Neural cell (in vitro differentiated cells): ENCODE results near the gene SLC52A1. TPM values are rescaled to one million over a fixed set of nuclear protein-coding genes. Genes with fewer than 3 reads are reported as not detected.
A peak's percentile ranks its signal among the peaks of the same experiment; 100 is the strongest.

Source experiments
- H2AFZ ChIP-seq: fragments of 200-600, 300-800 bp; sonication (generic), shearing (Covaris generic); 2 replicates; pipeline ENCODE4 v1.6.0; 2014; ENCODE audit warnings: low read depth, mild to moderate bottlenecking, antibody characterized with exemption, low read length, moderate library complexity
- H3F3A ChIP-seq: fragments of 200-600 bp; shearing (Covaris generic); 2 replicates; pipeline ENCODE4 v1.6.1; 2016; ENCODE audit warnings: mild to moderate bottlenecking, moderate library complexity, mixed read lengths, antibody characterized with exemption, low read length; ENCODE audit not compliant: insufficient read depth, poor library complexity, severe bottlenecking
- H3K27ac ChIP-seq: fragments of 200-600, 300-800 bp; sonication (generic), shearing (Covaris generic); 2 replicates; pipeline ENCODE4 v1.5.1; 2014; ENCODE audit warnings: mild to moderate bottlenecking, low read length, moderate library complexity
- H3K27me3 ChIP-seq: fragments of 300-800, 200-600 bp; sonication (generic), shearing (Covaris generic); 2 replicates; pipeline ENCODE4 v1.6.0; 2014; ENCODE audit warnings: mild to moderate bottlenecking, low read depth, low read length, moderate library complexity; ENCODE audit not compliant: insufficient read depth
- H3K36me3 ChIP-seq: fragments of 300-800, 200-600 bp; sonication (generic), shearing (Covaris generic); 2 replicates; pipeline ENCODE4 v1.5.1; 2014; ENCODE audit warnings: mild to moderate bottlenecking, antibody characterized with exemption, low read length, moderate library complexity; ENCODE audit not compliant: insufficient read depth
- H3K4me2 ChIP-seq: fragments of 300-800, 200-600 bp; sonication (generic), shearing (Covaris generic); 2 replicates; pipeline ENCODE4 v1.6.0; 2014; ENCODE audit warnings: mild to moderate bottlenecking, low read length
- H3K4me3 ChIP-seq: fragments of 300-800, 200-600 bp; sonication (generic), shearing (Covaris generic); 2 replicates; pipeline ENCODE4 v1.5.1; 2014; ENCODE audit warnings: mild to moderate bottlenecking, low read length, moderate library complexity
- H3K79me2 ChIP-seq: fragments of 200-600 bp; shearing (Covaris generic); replicated peaks from 2 replicates; pipeline ENCODE4 v1.6.0; 2014; ENCODE audit warnings: mild to moderate bottlenecking, low read length, moderate library complexity; ENCODE audit not compliant: insufficient read depth
- H3K9ac ChIP-seq: fragments of 300-800, 200-600 bp; sonication (generic), shearing (Covaris generic); 2 replicates; pipeline ENCODE4 v1.6.1; 2016; ENCODE audit warnings: mild to moderate bottlenecking, low read length, mixed read lengths
- H3K9me2 ChIP-seq: fragments of 200-600 bp; shearing (Covaris generic); 2 replicates; pipeline ENCODE4 v1.6.1; 2016; ENCODE audit warnings: mild to moderate bottlenecking, low read length, mixed read lengths; ENCODE audit not compliant: insufficient read depth
- H3K9me3 ChIP-seq: fragments of 200-600, 300-800 bp; sonication (generic), shearing (Covaris generic); 2 replicates; pipeline ENCODE4 v1.6.1; 2016; ENCODE audit warnings: mild to moderate bottlenecking, mixed run types, low read length, moderate library complexity, mixed read lengths
- H4K20me1 ChIP-seq: fragments of 200-600 bp; shearing (Covaris generic); 2 replicates; pipeline ENCODE4 v1.6.1; 2016; ENCODE audit warnings: mild to moderate bottlenecking, mixed run types; ENCODE audit not compliant: insufficient read depth
- CTCF ChIP-seq: fragments of 450-650 bp; IDR thresholded peaks from 2 replicates; pipeline ENCODE4 v1.5.1; 2014; ENCODE audit warnings: antibody characterized with exemption, mild to moderate bottlenecking, moderate library complexity; ENCODE audit not compliant: poor library complexity, severe bottlenecking
- EP300 ChIP-seq: fragments of 450-650 bp; conservative IDR thresholded peaks from 2 replicates; pipeline ENCODE4 v1.6.1; 2014; ENCODE audit warnings: antibody characterized with exemption, mild to moderate bottlenecking, moderate library complexity; ENCODE audit not compliant: poor library complexity, severe bottlenecking
- EZH2 ChIP-seq: fragments of 200-600, 300-800 bp; shearing (Covaris generic), sonication (generic); IDR thresholded peaks from 2 replicates; pipeline ENCODE4 v1.6.1; 2014; ENCODE audit warnings: antibody characterized with exemption, low read length, borderline replicate concordance, mild to moderate bottlenecking; ENCODE audit not compliant: insufficient read depth, poor library complexity, severe bottlenecking
- MXI1 ChIP-seq: fragments of 450-650 bp; conservative IDR thresholded peaks from 2 replicates; pipeline ENCODE4 v1.6.1; 2014; ENCODE audit warnings: antibody characterized with exemption, mild to moderate bottlenecking; ENCODE audit not compliant: poor library complexity, severe bottlenecking
- POLR2AphosphoS5 ChIP-seq: IDR thresholded peaks from 2 replicates; pipeline ENCODE4 v1.6.1; 2012
- RAD21 ChIP-seq: fragments of 450-650 bp; conservative IDR thresholded peaks from 2 replicates; pipeline ENCODE4 v1.6.1; 2014; ENCODE audit warnings: antibody characterized with exemption, mild to moderate bottlenecking, moderate library complexity
- REST ChIP-seq: IDR thresholded peaks from 2 replicates; pipeline ENCODE4 v1.6.1; 2012; ENCODE audit warnings: borderline replicate concordance
- SMC3 ChIP-seq: fragments of 450-650 bp; conservative IDR thresholded peaks from 2 replicates; pipeline ENCODE4 v1.6.1; 2014; ENCODE audit warnings: antibody characterized with exemption, mild to moderate bottlenecking, moderate library complexity; ENCODE audit not compliant: poor library complexity
- TAF1 ChIP-seq: IDR thresholded peaks from 2 replicates; pipeline ENCODE4 v1.6.1; 2012; ENCODE audit warnings: low read depth
- polyA plus RNA-seq: library from polyadenylated mRNA; depleted of rRNA; stranded (reverse); fragments of >200 nt; gene quantifications from 2 replicates; pipeline ENCODE4 v1.2.3, GENCODE V29; 2014

Gene SLC52A1
- polyA plus RNA-seq, 1 donor from 2014 or later: not detected

GRCh38 chr17:5078106-5079028 lies 43.1 kb upstream of the SLC52A1 start, which contains the start of gene ZFP3:
Gene ZFP3 (plus strand): TSS chr17:5078467. CDS start chr17:5091505, 13,038 bp downstream.
- Histone ChIP-seq H3K79me2 (no peaks in the 10 kb centered on the region), H3F3A (no peaks in the 10 kb centered on the region), H3K4me2 (no peak within 1 kb of the TSS), H4K20me1 (no peaks in the 10 kb centered on the region), H3K27me3 (no peaks in the 10 kb centered on the region), H3K4me3 (peak within 1 kb of the TSS; percentile 47), H3K36me3 (no peaks in the 10 kb centered on the region), H3K9me2 (no peaks in the 10 kb centered on the region), H2AFZ (no peak within 1 kb of the TSS), H3K9ac (no peak within 1 kb of the TSS), H3K9me3 (no peaks in the 10 kb centered on the region), H3K27ac (no peak within 1 kb of the TSS)
- TF ChIP-seq RAD21 (no peak), EP300 (no peak), POLR2AphosphoS5 (no peak), MXI1 (no peak), EZH2 (no peak), REST (no peak), TAF1 (no peak), CTCF (no peak), SMC3 (no peak)

- H3K4me2 ChIP-seq: no peak overlapping the region
- H3K27ac ChIP-seq: no peak overlapping the region
Measured at GRCh38 chr17:5077781-5078105, 42.5 kb upstream of the SLC52A1 start.

More at GRCh38 chr17:5077781-5078105, 42.5 kb upstream of the SLC52A1 start:
- H3K4me3 ChIP-seq: peak overlapping the region; percentile 47
- no peaks in the 10 kb centered on the region for H3K79me2 ChIP-seq
- H3K27me3 ChIP-seq: no peaks in the 10 kb centered on the region
- TF ChIP-seq RAD21 (no peak), TAF1 (no peak), CTCF (no peak), MXI1 (no peak), POLR2AphosphoS5 (no peak), EP300 (no peak), REST (no peak), EZH2 (no peak), SMC3 (no peak)
- no peaks in the 10 kb centered on the region for H3K9me2 ChIP-seq
- H2AFZ ChIP-seq: no peak overlapping the region
- no peaks in the 10 kb centered on the region for H3K36me3 ChIP-seq
- no peaks in the 10 kb centered on the region for H4K20me1 ChIP-seq
- H3F3A ChIP-seq: no peaks in the 10 kb centered on the region
- no peaks in the 10 kb centered on the region for H3K9me3 ChIP-seq
- H3K9ac ChIP-seq: no peak overlapping the region
